GM23338 (cell line): ENCODE data around the gene CCDC124.

ENCODE experiments used
- CREB1 ChIP-seq: fragments of 250-450 bp; sonication (Bioruptor Pico); IDR thresholded peaks from 2 replicates; pipeline ENCODE4 v1.5.0; 2020; ENCODE audit warnings: low read depth, mild to moderate bottlenecking, moderate library complexity
- CTCF ChIP-seq, 2 experiments: fragments of 200-600 bp in 1 of 2; sonication (generic) in 1 of 2; conservative IDR thresholded peaks; 2 replicates each; pipeline versions ENCODE4 v1.5.1 to v1.6.1; 2016 to 2017; ENCODE audit warnings: antibody characterized with exemption in 2 of 2, low read depth in 2 of 2, mild to moderate bottlenecking in 2 of 2, moderate library complexity in 1 of 2
- ETS1 ChIP-seq: IDR thresholded peaks from 2 replicates; pipeline ENCODE4 v1.6.1; 2016; ENCODE audit warnings: antibody characterized with exemption
- EZH2 ChIP-seq: fragments of 200-600 bp; sonication (generic); IDR thresholded peaks from one replicate; pipeline ENCODE4 v1.8.0; 2017; ENCODE audit warnings: antibody characterized with exemption, mild to moderate bottlenecking, low read depth; ENCODE audit not compliant: unreplicated experiment
- EZH2phosphoT487 ChIP-seq: fragments of 200-600 bp; sonication (generic); IDR thresholded peaks from one replicate; pipeline ENCODE4 v1.8.1; 2018; ENCODE audit warnings: antibody characterized with exemption; ENCODE audit not compliant: unreplicated experiment
- JUNB ChIP-seq: IDR thresholded peaks from one replicate; pipeline ENCODE4 v1.6.1; 2016; ENCODE audit warnings: antibody characterized with exemption; ENCODE audit not compliant: unreplicated experiment
- NANOG ChIP-seq: IDR thresholded peaks from 2 replicates; pipeline ENCODE4 v1.6.1; 2016; ENCODE audit warnings: antibody characterized with exemption, borderline replicate concordance
- POLR2AphosphoS5 ChIP-seq: IDR thresholded peaks from 2 replicates; pipeline ENCODE4 v1.6.1; 2016; ENCODE audit warnings: antibody characterized with exemption, low read depth
- REST ChIP-seq: IDR thresholded peaks from one replicate; pipeline ENCODE4 v1.6.1; 2018; ENCODE audit warnings: antibody characterized with exemption; ENCODE audit not compliant: unreplicated experiment
- STAT1 ChIP-seq: IDR thresholded peaks from one replicate; pipeline ENCODE4 v1.6.1; 2016; ENCODE audit warnings: antibody characterized with exemption; ENCODE audit not compliant: unreplicated experiment
- ZNF114 ChIP-seq: fragments of 250-450 bp; sonication (Bioruptor Pico); IDR thresholded peaks from 2 replicates; pipeline ENCODE4 v1.5.0; 2020; ENCODE audit warnings: mild to moderate bottlenecking, moderate library complexity

- no peak for TF ChIP-seq CTCF (conservative IDR thresholded peaks at IDR 0.05; ENCODE audit: low read depth in 2 of 2)
- no peak for TF ChIP-seq EZH2phosphoT487
- no peak for TF ChIP-seq POLR2AphosphoS5
- no peak for TF ChIP-seq EZH2
- TF ChIP-seq STAT1 = no peak
- no peak for TF ChIP-seq JUNB
- TF ChIP-seq CREB1 (CRISPR knock-in tag) = no peak
- TF ChIP-seq ETS1 = no peak
- no peak for TF ChIP-seq ZNF114
- no peak for TF ChIP-seq NANOG
- TF ChIP-seq REST = no peak
These were observed 3.8 kb upstream of the CCDC124 start for GRCh38 chr19:17929056-17929455.
